Mucosa of descending colon (tissue), 3 donors: Measurements from ENCODE around the gene THUMPD3. TPM values are rescaled to one million over a fixed set of nuclear protein-coding genes. Genes with fewer than 3 reads are reported as not detected.

Experiments
- ATAC-seq: fragments of 200-7000 bp; cut with Tn5 transposase; one replicate; pipeline ENCODE4 v1.9.1; 2020; ENCODE audit warnings: mild to moderate bottlenecking, moderate library complexity
- DNase-seq, 3 donors: peaks; one replicate each; pipeline ENCODE4 v3.0.0-alpha.2; 2020
- H3K36me3 ChIP-seq: fragments of 200-600 bp; one replicate; pipeline ENCODE4 v1.8.0; 2021; ENCODE audit warnings: low read depth, mild to moderate bottlenecking
- H3K4me1 ChIP-seq: fragments of 200-600 bp; one replicate; pipeline ENCODE4 v1.8.0; 2021; ENCODE audit warnings: low read depth, mild to moderate bottlenecking
- H3K4me3 ChIP-seq: fragments of 200-600 bp; one replicate; pipeline ENCODE4 v1.8.0; 2021; ENCODE audit warnings: mild to moderate bottlenecking
- H3K9me3 ChIP-seq: fragments of 200-600 bp; one replicate; pipeline ENCODE4 v1.8.0; 2021; ENCODE audit warnings: mild to moderate bottlenecking
- intact Hi-C, 2 donors: fragments of 100-400 bp; cut with DNase I in 1 of 2; cut with micrococcal nuclease in 1 of 2; formaldehyde crosslinking; loops; one replicate each; pipeline versions ENCODE4 v1.11.0 to v1.11.1; 2022; cut with DNase I, micrococcal nuclease
- long read RNA-seq, 2 donors: library from polyadenylated mRNA; unstranded; transcript quantifications; one replicate each; pipeline ENCODE4 v2.0.0, GENCODE V29; 2019 to 2021
- total RNA-seq, 3 donors: library from RNA; stranded (reverse); fragmentation: NEBNext Ultra II Directional in 2 of 3; extraction: Animal tissue kit (Norgen Biotek cat#: 25700) in 2 of 3; gene quantifications; one replicate each; pipeline versions ENCODE4 v1.2.1 to v1.2.4, GENCODE V29; 2021 to 2023
- TF ChIP-seq, protein P1 (sequence below): fragments of 200-600 bp; IDR thresholded peaks from one replicate; pipeline ENCODE4 v1.8.0; 2022; ENCODE audit warnings: antibody characterized with exemption, mild to moderate bottlenecking
- donor health status: DM: no; HTN: no; CAD: no; lungs with moderate emphysema.
- donor health status: DM: no; HTN: no; CAD: no.
- donor health status: DM: no; HTN: yes; CAD: no.

Gene THUMPD3, protein sequence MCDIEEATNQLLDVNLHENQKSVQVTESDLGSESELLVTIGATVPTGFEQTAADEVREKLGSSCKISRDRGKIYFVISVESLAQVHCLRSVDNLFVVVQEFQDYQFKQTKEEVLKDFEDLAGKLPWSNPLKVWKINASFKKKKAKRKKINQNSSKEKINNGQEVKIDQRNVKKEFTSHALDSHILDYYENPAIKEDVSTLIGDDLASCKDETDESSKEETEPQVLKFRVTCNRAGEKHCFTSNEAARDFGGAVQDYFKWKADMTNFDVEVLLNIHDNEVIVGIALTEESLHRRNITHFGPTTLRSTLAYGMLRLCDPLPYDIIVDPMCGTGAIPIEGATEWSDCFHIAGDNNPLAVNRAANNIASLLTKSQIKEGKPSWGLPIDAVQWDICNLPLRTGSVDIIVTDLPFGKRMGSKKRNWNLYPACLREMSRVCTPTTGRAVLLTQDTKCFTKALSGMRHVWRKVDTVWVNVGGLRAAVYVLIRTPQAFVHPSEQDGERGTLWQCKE
- total RNA-seq, result 10 to 100 TPM; 30.0 to 34.0 (median 31.2) TPM
- long read RNA-seq, donor 1, transcript THUMPD3-206 (10 exons, 2,877 nt), result major isoform, 11 of 34 reads
- long read RNA-seq, donor 1, transcript THUMPD3-201 (10 exons, 3,961 nt), result minor isoform, 10 of 34 reads
- long read RNA-seq, donor 1, partial matches to known transcripts, result 2 of 34 reads
- long read RNA-seq, donor 1, other reads (novel, unspliced or antisense), result 11 of 34 reads
- long read RNA-seq, donor 2, transcript THUMPD3-206 (10 exons, 2,877 nt), result major isoform, 8 of 26 reads
- long read RNA-seq, donor 2, partial matches to known transcripts, result 11 of 26 reads
- long read RNA-seq, donor 2, other reads (novel, unspliced or antisense), result 6 of 26 reads

DNA sequence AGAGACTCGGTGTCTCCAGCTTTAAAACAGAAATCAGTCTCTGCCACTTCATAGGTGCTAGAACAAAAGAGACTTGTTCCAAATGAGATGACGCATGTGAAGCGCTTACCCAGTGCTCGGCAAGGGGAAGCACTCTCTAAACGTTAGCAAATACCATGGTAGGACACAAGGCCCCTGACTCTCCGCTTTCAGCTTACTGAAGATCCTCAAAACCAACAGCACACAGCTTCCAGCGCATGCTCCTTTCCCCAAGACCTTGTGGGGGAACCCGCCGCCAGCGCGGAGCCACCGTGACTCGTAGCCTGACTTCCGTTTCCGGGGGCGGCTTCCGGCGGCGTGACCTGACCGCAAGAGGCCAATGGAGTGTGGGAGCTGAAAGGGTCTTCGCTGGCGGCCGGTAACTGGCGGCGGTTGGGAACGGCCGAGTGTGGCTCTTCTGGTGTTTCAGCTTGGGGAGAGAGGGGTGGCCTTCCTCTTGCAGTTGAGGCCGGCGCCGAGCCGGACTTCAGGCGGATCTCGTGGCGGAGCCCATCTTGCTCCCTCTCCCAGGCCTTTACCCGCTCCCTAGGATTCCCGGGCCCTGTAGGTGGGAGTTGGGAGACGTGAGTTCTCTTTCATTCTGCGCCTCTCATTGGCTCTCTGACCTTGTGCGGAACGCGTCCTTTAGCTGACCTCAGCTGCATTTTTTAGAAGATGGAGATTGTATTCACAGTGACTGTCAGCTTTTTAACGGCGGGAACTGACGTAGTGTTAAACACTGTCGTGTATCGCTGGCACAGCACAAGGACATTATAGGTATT, at the start of gene THUMPD3:
Gene THUMPD3 (plus strand): TSS at position 324 of the 800 bp plus-strand sequence. CDS start 2,015 bp downstream, outside the sequence.
- peak within 1 kb of the TSS; percentile 48 for H3K4me3 ChIP-seq
- intact Hi-C loops, result no loop called here
- DNase-seq (peak; percentile 93 to 95 (median 94)), ATAC-seq (peak; percentile 99)
- TF ChIP-seq, protein P1, sequence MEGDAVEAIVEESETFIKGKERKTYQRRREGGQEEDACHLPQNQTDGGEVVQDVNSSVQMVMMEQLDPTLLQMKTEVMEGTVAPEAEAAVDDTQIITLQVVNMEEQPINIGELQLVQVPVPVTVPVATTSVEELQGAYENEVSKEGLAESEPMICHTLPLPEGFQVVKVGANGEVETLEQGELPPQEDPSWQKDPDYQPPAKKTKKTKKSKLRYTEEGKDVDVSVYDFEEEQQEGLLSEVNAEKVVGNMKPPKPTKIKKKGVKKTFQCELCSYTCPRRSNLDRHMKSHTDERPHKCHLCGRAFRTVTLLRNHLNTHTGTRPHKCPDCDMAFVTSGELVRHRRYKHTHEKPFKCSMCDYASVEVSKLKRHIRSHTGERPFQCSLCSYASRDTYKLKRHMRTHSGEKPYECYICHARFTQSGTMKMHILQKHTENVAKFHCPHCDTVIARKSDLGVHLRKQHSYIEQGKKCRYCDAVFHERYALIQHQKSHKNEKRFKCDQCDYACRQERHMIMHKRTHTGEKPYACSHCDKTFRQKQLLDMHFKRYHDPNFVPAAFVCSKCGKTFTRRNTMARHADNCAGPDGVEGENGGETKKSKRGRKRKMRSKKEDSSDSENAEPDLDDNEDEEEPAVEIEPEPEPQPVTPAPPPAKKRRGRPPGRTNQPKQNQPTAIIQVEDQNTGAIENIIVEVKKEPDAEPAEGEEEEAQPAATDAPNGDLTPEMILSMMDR, result no peak
- no peaks in the 10 kb centered on the region for H3K9me3 ChIP-seq
- no peaks in the 10 kb centered on the region for H3K36me3 ChIP-seq
- H3K4me1 ChIP-seq, result peaks cover 14% of the 10 kb centered on the region

GRCh38 chr3:9314796-9315195, 48.1 kb upstream of the THUMPD3 start:
- H3K9me3 ChIP-seq, result no peaks in the 10 kb centered on the region
- no peaks in the 10 kb centered on the region for H3K36me3 ChIP-seq
- DNase-seq (no peak), ATAC-seq (peak; percentile 28)
- intact Hi-C loops, result no loop called here
- no peak overlapping the region for H3K4me3 ChIP-seq
- TF ChIP-seq, protein P1, result no peak
- H3K4me1 ChIP-seq, result peaks cover 4% of the 10 kb centered on the region

DNA sequence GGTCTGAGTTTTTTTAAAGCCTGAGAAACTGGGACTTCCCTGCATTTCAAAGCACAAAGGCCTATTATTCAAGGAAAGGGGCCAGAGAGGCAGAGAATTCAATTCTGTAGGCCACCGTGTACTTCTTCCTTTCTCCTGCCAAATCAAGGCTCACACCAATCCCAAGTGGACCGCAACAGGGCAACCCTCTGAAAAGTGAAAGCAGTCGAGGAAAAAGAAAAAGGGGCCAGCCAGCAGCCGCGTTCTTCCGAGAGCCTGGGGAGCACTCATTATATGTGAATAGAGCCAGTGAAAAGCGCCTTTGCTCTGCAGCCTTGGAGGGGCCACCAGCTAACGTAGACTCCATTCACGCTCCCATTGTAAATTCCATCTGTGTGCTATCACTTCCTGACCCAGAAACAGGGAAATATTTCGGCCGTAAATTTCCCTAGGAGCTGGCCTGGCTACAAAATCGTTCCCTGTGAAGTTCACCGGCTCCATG, 45.9 kb upstream of the THUMPD3 start:
- peak in 2 of 3 donors; percentile 28 to 34 for DNase-seq
- Histone ChIP-seq H3K4me3 (no peak overlapping the region), H3K36me3 (no peaks in the 10 kb centered on the region), H3K4me1 (peaks cover 4% of the 10 kb centered on the region), H3K9me3 (no peaks in the 10 kb centered on the region)
- intact Hi-C loops, result no loop called here
- ATAC-seq, result peak; percentile 76
- TF ChIP-seq, protein P1, result no peak

GRCh38 chr3:9322780-9323179, 40.1 kb upstream of the THUMPD3 start:
- Histone ChIP-seq H3K9me3 (no peaks in the 10 kb centered on the region), H3K36me3 (no peaks in the 10 kb centered on the region), H3K4me3 (no peak overlapping the region), H3K4me1 (no peaks in the 10 kb centered on the region)
- ATAC-seq (no peak), DNase-seq (no peak)
- intact Hi-C loops, result no loop called here
- TF ChIP-seq, protein P1, result no peak

DNA sequence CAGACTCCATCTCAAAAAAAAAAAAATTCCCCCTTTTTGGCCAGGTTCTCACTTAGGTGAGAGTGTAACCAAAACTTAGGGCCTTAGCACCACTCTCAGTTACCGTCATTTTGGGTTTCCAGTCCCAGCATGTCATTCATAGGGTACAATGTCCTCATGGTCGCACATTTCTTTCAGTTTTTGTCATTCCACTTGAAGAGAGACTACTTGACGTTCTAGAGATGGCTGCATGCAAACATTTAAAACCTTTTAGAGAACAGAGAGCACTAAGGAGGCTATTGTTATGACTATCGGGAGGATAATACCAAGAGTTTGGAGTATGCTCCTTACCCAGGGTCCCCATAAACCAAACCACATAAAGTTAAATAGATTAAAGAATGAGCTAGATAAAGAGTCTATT, 37.9 kb upstream of the THUMPD3 start:
- no peak for DNase-seq
- H3K9me3 ChIP-seq, result no peaks in the 10 kb centered on the region
- no peak overlapping the region for H3K4me3 ChIP-seq
- no peak for ATAC-seq
- TF ChIP-seq, protein P1, result no peak
- H3K4me1 ChIP-seq, result no peaks in the 10 kb centered on the region
- intact Hi-C loops, result no loop called here
- no peaks in the 10 kb centered on the region for H3K36me3 ChIP-seq
